Measurements from ENCODE around the gene AP2A2. TPM values are rescaled to one million over a fixed set of nuclear protein-coding genes. Genes with fewer than 3 reads are reported as not detected.

The AP2A2 gene
- polyA plus RNA-seq, 1 experiment: 76.5 TPM

DNA sequence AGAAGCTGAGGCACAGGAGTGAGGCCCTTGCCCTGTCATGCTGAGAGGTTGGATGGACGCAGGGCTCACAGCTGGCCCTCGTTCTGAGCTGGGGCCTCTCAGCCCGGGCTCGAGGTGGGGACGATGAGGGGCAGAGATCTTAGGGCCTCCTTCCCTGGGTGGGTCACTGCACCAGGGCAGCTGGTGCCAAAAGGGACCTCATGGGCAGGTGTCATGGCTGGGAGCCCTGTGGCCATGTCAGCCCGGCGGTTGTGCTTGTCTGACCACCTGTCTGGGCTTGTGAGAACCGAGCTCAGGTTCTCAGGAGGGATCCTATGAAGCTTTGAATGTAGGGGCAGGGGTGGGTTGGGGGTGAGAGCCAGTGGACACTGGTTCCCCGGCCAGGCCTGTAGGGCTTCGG is 112.7 kb downstream of the AP2A2 start:
- no peak for DNase-seq (ENCODE audit: low read depth)
- ChIA-PET CTCF (no interaction called here), POLR2A (no interaction called here)
- H3K27me3 ChIP-seq (ENCODE audit: control insufficient read depth, insufficient read depth, low read length): no peaks in the 10 kb centered on the region; the same call in 1 of the 2 replicates
- TF ChIP-seq, protein P1, sequence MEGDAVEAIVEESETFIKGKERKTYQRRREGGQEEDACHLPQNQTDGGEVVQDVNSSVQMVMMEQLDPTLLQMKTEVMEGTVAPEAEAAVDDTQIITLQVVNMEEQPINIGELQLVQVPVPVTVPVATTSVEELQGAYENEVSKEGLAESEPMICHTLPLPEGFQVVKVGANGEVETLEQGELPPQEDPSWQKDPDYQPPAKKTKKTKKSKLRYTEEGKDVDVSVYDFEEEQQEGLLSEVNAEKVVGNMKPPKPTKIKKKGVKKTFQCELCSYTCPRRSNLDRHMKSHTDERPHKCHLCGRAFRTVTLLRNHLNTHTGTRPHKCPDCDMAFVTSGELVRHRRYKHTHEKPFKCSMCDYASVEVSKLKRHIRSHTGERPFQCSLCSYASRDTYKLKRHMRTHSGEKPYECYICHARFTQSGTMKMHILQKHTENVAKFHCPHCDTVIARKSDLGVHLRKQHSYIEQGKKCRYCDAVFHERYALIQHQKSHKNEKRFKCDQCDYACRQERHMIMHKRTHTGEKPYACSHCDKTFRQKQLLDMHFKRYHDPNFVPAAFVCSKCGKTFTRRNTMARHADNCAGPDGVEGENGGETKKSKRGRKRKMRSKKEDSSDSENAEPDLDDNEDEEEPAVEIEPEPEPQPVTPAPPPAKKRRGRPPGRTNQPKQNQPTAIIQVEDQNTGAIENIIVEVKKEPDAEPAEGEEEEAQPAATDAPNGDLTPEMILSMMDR (IDR thresholded peaks at IDR 0.05; ENCODE audit: insufficient read depth, low read depth, low read length): no peak
- no peaks in the 10 kb centered on the region for H3K36me3 ChIP-seq (ENCODE audit: control insufficient read depth, insufficient read depth, low read length)
- no peak overlapping the region for H3K4me3 ChIP-seq (ENCODE audit: low read depth, low read length)

- POLR2A ChIA-PET: no interaction called here
- H3K27me3 ChIP-seq (ENCODE audit: control insufficient read depth, insufficient read depth, low read length): no peaks in the 10 kb centered on the region; the same call in 1 of the 2 replicates
- no peak overlapping the region for H3K4me3 ChIP-seq (ENCODE audit: low read depth, low read length)
- TF ChIP-seq, protein P1 (IDR thresholded peaks at IDR 0.05; ENCODE audit: insufficient read depth, low read depth, low read length): no peak
- no peaks in the 10 kb centered on the region for H3K36me3 ChIP-seq (ENCODE audit: control insufficient read depth, insufficient read depth, low read length)
- CTCF ChIA-PET: no interaction called here
- no peak for DNase-seq (ENCODE audit: low read depth)
Observed at GRCh38 chr11:1038921-1039320, 113.3 kb downstream of the AP2A2 start.

- no peak for DNase-seq (ENCODE audit: low read depth)
- TF ChIP-seq, protein P1 (IDR thresholded peaks at IDR 0.05; ENCODE audit: insufficient read depth, low read depth, low read length): no peak
- H3K27me3 ChIP-seq (ENCODE audit: control insufficient read depth, insufficient read depth, low read length): no peaks in the 10 kb centered on the region; the same call in 1 of the 2 replicates
Observed at GRCh38 chr11:1039481-1040427, 114.1 kb downstream of the AP2A2 start.

GRCh38 chr11:1040428-1041148 is 114.9 kb downstream of the AP2A2 start:
- CTCF ChIA-PET: interaction anchor here (1.9 to 2.3 kb wide), 2 partner anchors 9 to 11 kb away, joined by 6 to 8 read pairs; no protein-coding TSS in a partner anchor
- H3K36me3 ChIP-seq (ENCODE audit: control insufficient read depth, insufficient read depth, low read length): no peaks in the 10 kb centered on the region

More at GRCh38 chr11:1039481-1040427, 114.1 kb downstream of the AP2A2 start:
- no peaks in the 10 kb centered on the region for H3K36me3 ChIP-seq (ENCODE audit: control insufficient read depth, insufficient read depth, low read length)
- CTCF ChIA-PET: interaction anchor here (1.9 to 2.3 kb wide), 2 partner anchors 10 to 12 kb away, joined by 6 to 8 read pairs; no protein-coding TSS in a partner anchor
- POLR2A ChIA-PET: no interaction called here
- H3K4me3 ChIP-seq (ENCODE audit: low read depth, low read length): no peak overlapping the region

More at GRCh38 chr11:1040428-1041148, 114.9 kb downstream of the AP2A2 start:
- H3K4me3 ChIP-seq (ENCODE audit: low read depth, low read length): no peak overlapping the region
- TF ChIP-seq, protein P1 (IDR thresholded peaks at IDR 0.05; ENCODE audit: insufficient read depth, low read depth, low read length): no peak
- POLR2A ChIA-PET: no interaction called here
- no peaks in the 10 kb centered on the region; the same call in 1 of the 2 replicates for H3K27me3 ChIP-seq (ENCODE audit: control insufficient read depth, insufficient read depth, low read length)
- DNase-seq (ENCODE audit: low read depth): no peak

All from BJ (cell line).